Forelimb muscle (tissue), 1 donor: ENCODE measurements around the gene SOX13. TPM values are rescaled to one million over a fixed set of nuclear protein-coding genes. Genes with fewer than 3 reads are reported as not detected.

Experiments used
- DNase-seq: peaks from one replicate; pipeline ENCODE4 v3.0.0-alpha.2; 2013; ENCODE audit warnings: low read depth
- polyA plus RNA-seq: library from polyadenylated mRNA; unstranded; fragments of 120-200 nt; gene quantifications from one replicate; pipeline ENCODE4 v1.2.1, GENCODE V29; 2013; ENCODE audit not compliant: insufficient read length

Gene SOX13
- polyA plus RNA-seq, 1 donor: 24.9 TPM

- DNase-seq: no peak
These were observed 79.6 kb downstream of the SOX13 start for GRCh38 chr1:204152310-204153044.

GRCh38 chr1:204153667-204154066, 80.8 kb downstream of the SOX13 start:
- no peak for DNase-seq

DNA sequence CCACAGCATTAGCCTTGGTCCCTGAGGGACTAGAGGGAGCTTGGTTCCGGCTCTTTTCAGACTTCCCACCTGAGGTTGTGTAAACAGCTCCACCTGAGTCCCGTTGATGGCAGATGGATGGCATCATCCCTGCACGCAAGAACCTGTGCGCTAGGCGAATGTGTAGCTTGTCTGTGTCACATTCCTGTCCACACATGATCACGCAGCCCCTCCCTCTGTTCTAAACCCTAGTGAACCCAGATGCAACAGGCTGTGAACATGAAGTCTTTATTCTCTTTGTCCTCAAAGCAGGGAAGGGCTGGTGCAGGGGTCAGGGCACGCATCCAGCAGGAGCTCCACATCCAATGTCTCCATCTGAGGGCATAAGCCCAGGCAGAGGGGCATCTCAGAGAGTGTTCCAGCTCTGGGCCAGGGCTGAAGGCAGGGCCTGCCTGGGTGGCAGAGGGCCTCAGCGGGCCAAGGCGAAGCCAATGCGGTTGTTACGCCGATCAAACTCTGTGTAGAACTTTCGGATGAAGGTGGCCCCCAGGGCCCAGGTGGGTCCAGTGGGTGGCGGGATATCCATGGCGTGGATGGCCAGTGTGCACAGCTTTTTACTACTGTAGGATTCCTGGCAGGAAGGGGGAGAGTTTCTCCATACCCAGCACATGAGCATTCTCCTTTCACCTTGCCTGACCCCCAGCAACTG, 81.8 kb downstream of the SOX13 start:
- DNase-seq: no peak

DNA sequence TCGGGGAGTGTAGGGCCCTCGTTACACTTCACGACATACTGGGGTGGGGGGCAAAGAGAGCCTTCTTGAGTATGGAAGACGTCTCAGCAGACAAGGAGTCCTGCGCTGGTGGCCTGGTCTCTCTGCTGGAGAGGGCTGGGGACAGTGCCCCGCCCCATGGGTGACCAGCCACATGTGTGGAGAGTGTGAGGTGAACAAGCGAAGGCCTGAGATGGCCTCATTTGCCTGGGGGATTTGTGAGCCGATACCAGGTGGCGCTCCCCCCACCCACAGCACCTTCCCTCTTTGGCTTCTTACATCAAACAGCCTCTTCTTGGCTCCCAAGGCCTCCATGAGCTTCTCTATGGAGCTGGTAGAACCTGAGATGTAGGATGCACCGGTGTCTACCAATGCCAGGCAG, 83.0 kb downstream of the SOX13 start:
- no peak for DNase-seq

DNA sequence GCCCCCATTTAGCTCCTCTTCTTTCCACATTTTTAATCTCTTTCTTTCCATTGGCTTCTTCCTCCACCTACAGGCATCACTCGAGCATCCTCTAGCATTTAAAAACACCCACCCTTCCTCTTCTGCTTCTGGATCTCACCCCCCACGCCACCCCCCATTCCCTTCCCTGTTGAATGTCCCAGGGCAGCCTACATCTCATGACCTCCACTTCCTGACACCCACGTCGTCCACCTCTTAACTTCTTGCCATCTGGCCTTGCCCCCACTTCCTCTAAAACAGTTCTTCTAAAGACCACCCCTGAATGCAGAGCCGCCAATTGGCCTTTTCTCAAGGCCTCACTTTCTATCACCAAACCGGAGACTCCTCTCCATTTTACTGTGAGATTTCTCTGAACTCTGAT, 85.0 kb downstream of the SOX13 start:
- no peak for DNase-seq

- no peak for DNase-seq
These were observed 88.9 kb downstream of the SOX13 start for GRCh38 chr1:204161609-204162493.

GRCh38 chr1:204162494-204163074, 89.7 kb downstream of the SOX13 start:
- peak; percentile 19 for DNase-seq

DNA sequence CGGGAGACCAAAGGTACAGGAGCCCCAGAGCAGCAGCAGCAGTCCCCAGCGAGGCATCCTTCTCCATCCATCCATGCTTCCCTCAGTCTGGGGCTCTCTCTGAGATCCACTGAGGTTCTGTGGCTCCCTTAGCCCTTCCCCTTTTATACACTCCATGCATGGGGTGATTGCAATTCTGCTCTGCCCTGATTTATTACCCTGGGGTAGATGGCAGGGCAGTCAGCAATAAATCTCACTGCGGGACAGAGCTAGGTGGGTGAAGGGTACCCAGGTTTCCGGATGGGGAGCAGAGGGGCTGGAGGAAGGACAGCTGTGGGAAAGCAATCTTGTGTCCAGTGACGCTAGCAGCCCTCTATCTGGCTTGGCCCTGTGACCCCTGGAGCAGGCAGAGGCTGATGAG, 93.3 kb downstream of the SOX13 start, which contains the start of gene REN:
Gene REN (minus strand): TSS at position 119 of the 400 bp plus-strand sequence. CDS start 44 bp downstream, at position 75.
- no peak for DNase-seq

DNA sequence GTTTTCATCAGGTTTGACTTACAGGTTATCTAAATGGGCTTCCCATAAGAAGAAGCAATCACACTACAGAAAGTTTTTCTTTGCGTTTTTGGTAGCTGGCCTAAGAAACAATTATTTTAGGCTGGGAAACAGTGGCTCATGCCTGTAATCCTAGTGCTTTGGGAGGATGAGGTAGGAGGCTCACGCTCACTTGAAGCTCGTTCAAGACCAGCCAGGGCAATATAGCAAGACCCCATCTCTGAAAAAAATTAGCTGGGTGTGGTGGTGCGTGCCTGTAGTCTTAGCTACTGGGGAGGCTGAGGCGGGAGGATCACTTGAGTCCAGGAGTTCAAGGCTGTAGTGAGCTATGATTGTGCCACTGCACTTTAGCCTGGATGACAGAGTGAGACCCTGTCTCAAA, 94.8 kb downstream of the SOX13 start:
- no peak for DNase-seq

DNA sequence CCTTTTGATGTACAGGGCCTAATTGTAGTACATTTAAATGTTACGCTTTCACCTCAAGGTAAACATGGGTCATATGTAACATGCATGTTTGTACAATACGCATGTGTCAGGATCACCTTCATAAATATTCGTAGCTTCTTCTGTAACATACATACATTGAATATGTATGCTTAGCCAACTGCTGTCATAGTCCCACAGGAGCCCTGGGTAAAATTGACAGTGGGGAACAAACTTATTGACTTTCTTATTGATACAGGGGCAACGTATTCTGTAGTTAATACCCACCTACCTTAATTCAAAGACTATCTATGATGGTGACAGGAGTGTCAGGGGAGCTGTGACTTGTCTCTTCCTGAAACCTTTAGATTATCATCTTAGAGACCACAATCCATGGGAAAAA, 96.9 kb downstream of the SOX13 start:
- DNase-seq: no peak

DNA sequence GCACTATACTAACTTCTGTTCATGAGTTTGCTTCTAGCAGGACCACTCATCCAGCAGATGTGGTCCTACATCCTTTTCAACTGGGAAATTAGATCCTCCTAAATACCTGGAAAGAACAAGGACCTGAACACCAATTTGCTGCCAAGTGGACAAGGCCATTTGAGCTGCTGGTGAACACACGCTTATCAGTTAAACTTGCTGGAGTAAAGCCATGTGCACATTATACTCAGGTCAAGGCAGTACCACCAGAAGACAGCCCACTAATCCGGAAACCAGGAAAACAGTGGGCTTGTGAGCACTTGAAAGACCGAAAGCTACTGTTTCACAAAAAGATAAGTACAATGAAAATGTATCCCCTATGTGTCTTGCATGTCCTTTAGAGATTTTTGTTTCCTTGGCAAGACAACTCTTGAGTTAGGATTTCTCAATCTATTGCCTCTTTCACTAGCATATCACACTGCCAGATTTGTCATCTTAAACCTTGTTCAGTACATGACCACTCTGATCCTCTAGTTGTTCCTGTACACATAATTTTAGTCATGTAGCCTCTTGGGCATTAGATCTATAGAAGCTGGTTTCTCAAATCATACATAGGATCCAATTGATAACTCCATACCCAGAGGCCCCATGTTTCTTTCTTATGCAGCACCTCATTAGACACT, 97.7 kb downstream of the SOX13 start:
- no peak for DNase-seq

DNA sequence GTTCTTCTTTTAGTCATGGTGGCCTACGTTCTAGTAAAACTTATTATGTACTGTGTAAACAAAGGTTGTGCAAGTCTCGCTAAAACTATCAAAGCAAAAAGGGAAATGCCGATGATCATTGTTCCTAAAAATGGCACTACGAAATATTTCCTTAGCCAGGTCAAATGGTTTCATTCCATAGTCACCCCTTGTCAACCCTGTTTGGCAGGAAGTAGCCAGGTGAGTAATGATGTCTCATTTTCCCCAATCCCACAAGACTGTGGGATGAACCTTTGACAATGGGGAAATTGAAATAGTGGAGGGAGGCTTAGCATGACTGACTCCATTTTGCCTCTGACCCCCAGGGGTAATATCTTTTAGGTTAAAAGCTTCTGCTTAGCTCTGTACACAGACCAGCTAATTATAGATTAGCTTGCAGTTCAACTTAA, 98.8 kb downstream of the SOX13 start:
- no peak for DNase-seq

DNA sequence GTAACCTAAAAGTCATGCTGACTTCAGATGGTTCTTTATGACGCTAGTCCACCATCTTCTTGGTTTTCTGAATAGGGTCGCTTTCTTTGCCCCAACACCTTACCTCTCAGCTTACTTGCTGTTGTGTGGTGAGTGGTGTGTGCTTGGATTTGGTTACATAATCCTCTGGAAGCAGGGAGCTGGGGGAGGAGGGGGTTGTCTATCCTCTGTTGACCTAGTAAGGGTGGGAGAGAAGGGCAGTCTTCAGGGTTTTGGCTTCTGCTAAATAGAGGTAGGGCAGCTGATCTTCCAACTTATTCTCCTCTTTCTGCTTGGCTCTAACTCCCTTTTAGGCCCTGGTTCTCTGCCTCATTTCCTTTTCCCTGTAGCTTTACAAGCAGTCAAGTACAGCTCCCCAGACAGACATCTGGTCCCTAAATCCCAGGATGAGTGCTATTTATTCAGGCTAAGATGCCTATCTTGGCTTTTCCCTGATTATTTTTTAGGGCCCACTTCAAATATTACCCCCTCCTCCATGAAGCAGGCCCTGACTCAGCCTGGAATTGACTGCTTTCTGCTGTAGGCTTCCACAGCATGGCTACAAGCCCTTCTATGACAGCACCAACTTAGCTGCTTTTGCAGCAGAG, 99.6 kb downstream of the SOX13 start:
- no peak for DNase-seq

DNA sequence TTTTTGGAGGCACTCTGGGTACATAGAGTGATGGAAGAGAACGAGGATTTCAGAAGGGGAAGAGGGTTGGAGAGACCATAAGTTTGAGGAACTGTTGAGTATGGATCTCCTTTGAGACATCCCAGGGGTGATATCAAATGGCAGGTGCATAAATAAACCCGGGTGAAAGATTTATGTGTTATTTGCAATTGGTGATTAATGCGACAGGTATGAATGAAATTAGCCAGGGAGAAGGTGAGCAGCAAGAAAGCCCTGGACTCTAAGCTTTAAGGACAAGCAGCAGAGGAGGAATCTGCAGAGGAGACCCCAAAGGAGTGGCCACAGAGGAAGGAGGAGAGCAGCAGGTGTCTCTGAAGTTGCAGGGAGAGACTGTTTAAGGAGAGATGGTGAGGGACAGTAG, 102.0 kb downstream of the SOX13 start:
- DNase-seq: no peak

- DNase-seq: no peak
These were observed 103.1 kb downstream of the SOX13 start for GRCh38 chr1:204176049-204176448.

DNA sequence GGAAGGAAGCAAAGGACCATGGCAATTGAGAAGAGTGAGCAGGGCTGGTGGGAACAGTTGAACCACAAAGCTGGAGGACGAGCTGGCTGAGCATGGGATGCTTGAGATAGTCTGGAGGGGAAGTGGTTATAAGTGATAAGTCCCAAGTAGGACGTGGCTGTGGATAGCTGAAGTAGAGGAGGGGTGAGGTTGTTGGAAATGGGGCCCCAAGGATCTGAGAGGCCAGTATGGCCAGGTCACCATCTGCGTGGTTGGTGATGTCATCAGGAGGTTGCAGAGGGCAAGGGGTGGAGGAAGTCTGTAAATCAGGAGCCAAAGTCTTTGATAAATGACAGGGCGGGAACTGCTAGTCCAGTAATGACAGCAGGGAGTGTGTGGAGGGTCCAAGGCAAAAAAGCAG, 104.2 kb downstream of the SOX13 start:
- no peak for DNase-seq

Other genes with a start within 250 kb of the SOX13 start
- 134 TPM for gene SNRPE, start 211.5 kb upstream of the SOX13 start, polyA plus RNA-seq
- gene ETNK2, start 78.9 kb downstream of the SOX13 start, polyA plus RNA-seq: 2.4 TPM
- not detected for gene REN, start 93.2 kb downstream of the SOX13 start, polyA plus RNA-seq
- gene KISS1, start 123.4 kb downstream of the SOX13 start, polyA plus RNA-seq: 0.39 TPM
- gene GOLT1A, start 140.9 kb downstream of the SOX13 start, polyA plus RNA-seq: not detected